ENCODE data around the gene EMC6.

EMC6 gene

GRCh38 chr17:3668279-3669084 lies at the start of gene EMC6, which contains the start of gene TAX1BP3:
Gene EMC6 (plus strand): TSS chr17:3668812. CDS start chr17:3669147, 335 bp downstream.
Gene TAX1BP3 (minus strand): TSS chr17:3668578. CDS start chr17:3668526, 52 bp downstream.
- DNase-seq, result peak; percentile 87

- DNase-seq, result no peak
Measured at GRCh38 chr17:3621146-3621720, 47.4 kb upstream of the EMC6 start.

- DNase-seq, result no peak
Measured at GRCh38 chr17:3622977-3623594, 45.5 kb upstream of the EMC6 start.

- no peak for DNase-seq
Measured at GRCh38 chr17:3626831-3627768, 41.5 kb upstream of the EMC6 start.

GRCh38 chr17:3627769-3628167 lies 40.8 kb upstream of the EMC6 start:
- DNase-seq, result no peak

- no peak for DNase-seq
Measured at GRCh38 chr17:3630781-3631180, 37.8 kb upstream of the EMC6 start.

DNA sequence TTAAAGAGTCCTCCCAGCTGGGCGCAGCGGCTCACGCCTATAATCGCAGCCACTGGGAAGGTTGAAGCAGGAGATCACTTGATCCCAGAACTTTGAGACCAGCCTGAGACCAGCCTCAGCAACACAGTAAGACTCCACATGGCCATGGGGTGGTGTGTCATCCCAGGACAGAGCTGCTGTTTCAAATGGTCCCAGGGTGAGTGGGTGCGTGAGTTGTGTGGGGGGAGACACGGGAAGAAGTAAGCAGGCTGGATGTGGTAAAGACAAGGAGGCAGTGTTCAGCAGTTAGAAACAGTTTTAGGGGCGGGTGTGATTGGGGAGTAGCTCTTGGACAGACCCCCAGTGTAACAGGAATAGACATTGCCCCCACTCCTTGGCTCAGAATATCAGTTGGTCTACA lies 36.3 kb upstream of the EMC6 start:
- no peak for DNase-seq

GRCh38 chr17:3635474-3636153 lies 33.0 kb upstream of the EMC6 start:
- DNase-seq, result no peak

- peak; percentile 82 for DNase-seq
Measured at GRCh38 chr17:3636154-3636907, 32.3 kb upstream of the EMC6 start, which contains the start of the genes CTNS and SHPK. Gene CTNS (plus strand): TSS chr17:3636760. CDS start chr17:3640207, 3,447 bp downstream. Gene SHPK (minus strand): TSS chr17:3636250. CDS start chr17:3636219, 31 bp downstream.

DNA sequence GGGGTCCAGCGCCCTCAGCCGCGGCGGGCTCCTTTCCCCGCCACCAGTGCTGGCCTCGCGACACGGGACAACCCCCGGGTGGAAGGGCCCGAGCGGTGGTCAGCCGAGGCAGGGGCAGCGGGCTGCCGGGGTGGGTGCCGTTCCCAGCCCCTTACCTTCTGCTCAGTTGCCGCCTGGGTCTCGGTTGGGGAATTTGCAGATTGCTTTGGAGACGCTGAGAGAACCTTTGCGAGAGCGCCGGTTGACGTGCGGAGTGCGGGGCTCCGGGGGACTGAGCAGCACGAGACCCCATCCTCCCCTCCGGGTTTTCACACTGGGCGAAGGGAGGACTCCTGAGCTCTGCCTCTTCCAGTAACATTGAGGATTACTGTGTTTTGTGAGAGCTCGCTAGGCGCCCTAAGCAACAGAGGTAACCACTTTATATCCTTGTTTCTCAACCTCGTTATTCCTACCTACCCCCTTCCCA lies 31.7 kb upstream of the EMC6 start:
- no peak for DNase-seq

- no peak for DNase-seq
Measured at GRCh38 chr17:3639981-3640596, 28.5 kb upstream of the EMC6 start.

DNA sequence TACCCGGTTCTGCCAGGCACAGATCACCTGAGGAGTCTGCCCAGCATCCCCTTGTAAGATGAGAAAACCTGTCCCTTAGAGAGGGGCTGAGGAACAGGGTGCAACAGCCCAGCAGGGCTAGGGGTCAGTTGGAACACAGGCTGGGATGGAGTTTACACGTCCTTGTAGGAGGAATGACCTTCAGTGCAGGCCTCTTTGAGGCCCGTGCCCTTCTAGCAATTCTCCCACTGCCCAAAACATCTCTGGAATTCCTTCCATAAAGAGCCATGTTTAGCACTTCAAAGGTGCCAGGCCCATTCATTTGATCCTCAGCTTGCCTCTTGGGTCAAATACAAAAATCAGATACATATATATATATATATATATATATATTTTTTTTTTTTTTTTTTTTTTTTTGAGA lies 27.6 kb upstream of the EMC6 start:
- DNase-seq, result no peak

DNA sequence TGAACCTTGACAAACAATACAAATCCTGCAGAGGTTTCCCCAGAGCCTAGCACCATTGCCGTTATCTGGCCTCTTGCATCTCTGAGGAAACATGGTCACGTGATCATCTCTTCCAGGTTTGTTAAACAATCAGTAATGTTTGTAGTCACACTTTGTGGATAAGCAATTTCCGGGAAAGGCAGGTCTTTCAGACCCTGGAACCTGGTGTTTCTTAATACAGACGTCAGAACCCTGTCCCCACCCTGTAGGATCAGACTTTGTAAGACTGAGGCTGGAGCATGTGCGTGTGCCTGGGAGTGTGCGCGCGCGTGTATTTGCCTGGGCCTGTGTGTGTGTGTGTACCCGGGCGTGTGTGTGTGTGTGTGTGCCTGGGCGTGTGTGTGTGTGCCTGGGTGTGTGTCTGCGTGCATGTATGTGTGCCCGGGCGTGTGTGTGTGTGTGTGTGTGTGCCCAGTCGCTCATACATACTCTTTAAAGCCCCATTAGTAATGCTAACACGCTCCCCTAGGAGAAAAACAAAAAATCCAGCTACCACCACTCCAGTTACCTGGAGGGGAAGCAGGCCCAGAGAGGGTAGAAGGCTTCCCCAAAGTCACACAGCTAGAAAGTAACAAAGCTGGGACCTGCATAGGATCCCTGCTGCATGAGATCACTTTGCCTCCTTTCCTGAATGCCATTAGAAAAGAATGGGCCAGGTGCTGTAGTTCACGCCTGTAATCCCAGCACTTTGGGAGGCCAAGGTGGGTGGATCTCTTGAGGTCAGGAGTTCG lies 26.7 kb upstream of the EMC6 start:
- DNase-seq, result no peak

GRCh38 chr17:3643889-3644349 lies 24.7 kb upstream of the EMC6 start:
- no peak for DNase-seq

DNA sequence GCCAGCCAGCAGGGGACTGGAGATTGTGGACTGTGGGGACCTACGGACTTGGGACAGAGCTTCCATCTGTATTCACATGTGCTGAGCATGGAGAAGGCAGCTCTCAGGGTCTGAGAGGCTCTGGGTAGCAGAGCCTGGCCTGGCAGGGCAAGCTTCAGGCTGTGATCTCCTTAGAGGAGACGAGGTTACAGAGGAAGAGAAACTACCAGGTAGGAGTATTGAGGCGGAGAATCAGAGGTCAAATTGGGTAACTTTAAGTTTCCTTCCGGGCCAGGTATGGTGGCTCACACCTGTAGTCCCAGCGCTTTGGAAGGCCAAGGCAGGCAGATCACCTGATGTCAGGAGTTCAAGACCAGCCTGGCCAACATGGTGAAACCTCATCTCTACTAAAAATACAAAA lies 23.3 kb upstream of the EMC6 start:
- DNase-seq, result no peak

DNA sequence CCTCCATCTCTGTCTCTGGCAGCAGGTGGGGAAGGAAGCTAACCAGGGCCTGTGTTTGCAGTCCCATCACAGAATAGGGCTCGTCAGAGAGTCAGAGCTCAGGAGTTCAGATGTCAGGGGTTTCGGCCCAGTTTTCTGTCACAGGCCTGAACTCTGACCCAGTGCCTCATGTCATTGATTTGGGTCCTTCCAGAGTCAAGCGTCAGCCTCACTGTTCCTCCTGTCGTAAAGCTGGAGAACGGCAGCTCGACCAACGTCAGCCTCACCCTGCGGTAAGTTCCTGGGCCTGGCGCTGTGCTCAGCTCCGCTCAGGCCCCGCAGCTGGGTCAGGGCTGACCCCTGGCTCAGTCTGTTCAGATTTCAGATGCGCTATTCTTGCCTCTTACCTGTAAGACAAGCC lies 21.4 kb upstream of the EMC6 start:
- DNase-seq, result no peak

- DNase-seq, result no peak
Measured at GRCh38 chr17:3647769-3648555, 20.6 kb upstream of the EMC6 start.

DNA sequence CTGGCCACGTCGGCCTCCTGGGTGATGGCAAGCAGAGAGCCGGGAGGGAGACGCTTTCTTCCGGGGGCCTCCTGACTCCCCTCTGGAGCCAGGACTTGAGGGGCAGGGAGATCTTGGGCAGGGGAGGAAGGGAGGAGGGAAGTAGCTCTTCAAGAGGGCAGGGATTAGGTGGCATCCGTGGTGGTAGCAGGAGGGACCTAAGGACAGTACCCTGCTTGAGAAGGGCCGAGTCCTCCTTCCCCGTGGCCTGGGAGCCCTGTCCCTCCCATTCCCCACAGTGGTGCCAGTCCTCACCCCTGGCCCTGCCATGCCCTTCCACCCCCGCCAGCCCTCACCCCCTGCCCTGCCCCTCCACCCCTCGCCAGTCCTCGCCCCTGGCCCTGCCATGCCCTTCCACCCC lies 12.8 kb upstream of the EMC6 start:
- no peak for DNase-seq

DNA sequence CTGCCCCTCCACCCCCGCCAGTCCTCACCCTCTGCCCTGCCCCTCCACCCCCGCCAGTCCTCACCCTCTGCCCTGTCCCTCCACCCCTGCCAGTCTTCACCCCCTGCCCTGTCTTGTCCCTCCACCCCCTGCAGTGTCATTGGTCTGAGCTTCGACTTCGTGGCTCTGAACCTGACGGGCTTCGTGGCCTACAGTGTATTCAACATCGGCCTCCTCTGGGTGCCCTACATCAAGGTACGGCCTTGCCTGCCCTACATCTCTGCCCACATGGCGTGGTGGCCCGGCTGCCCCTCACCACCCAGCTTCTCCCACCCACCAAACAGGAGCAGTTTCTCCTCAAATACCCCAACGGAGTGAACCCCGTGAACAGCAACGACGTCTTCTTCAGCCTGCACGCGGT lies 12.3 kb upstream of the EMC6 start:
- DNase-seq, result no peak
